Measurements from ENCODE around the gene LZTS3. TPM values are rescaled to one million over a fixed set of nuclear protein-coding genes. Genes with fewer than 3 reads are reported as not detected.
A peak's percentile ranks its signal among the peaks of the same experiment; 100 is the strongest.
"Not testable (repeated sequence)": the region's sequence is repeated elsewhere in the genome, so short reads cannot be mapped to it uniquely, and the experiment has no call there.

Gene LZTS3
- total RNA-seq, 2 experiments from 2014 or later = 0.41 to 0.70 TPM

- DNase-seq = no peak
- CTCF ChIA-PET = interaction anchor here (1.4 kb wide), 1 partner anchor 26 kb away, joined by 3 read pairs; no protein-coding TSS in a partner anchor
- no peaks in the 10 kb centered on the region for H3K9me3 Mint-ChIP-seq (ENCODE audit: low read depth)
- peaks cover 16% of the 10 kb centered on the region for H3K36me3 Mint-ChIP-seq
- H3K4me3 Mint-ChIP-seq = no peak overlapping the region
- no peak overlapping the region for H3K27ac Mint-ChIP-seq
- no peak for ATAC-seq
- H3K27me3 Mint-ChIP-seq = no peaks in the 10 kb centered on the region
- H3K4me1 Mint-ChIP-seq = peaks cover 2% of the 10 kb centered on the region
Observed at GRCh38 chr20:3128275-3128984, 44.9 kb downstream of the LZTS3 start.

DNA sequence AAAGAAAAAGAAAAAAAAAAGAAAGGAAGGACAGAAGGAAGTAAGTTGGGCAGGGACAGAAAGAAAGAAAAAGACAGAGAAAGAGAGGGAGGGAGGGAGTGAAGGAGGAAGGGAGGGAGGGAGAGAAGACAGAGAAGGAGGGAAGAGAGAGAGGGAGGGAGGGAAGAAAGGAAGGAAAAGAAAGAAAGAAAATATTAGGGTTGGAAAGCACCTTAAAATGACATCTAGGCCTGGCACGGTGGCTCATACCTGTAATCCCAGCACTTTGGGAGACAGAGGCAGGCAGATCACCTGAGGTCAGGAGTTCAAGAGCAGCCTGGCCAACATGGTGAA, 46.9 kb downstream of the LZTS3 start:
- peaks cover 20% of the 10 kb centered on the region for H3K4me1 Mint-ChIP-seq
- ATAC-seq = no peak
- DNase-seq = no peak
- no peaks in the 10 kb centered on the region for H3K27me3 Mint-ChIP-seq
- peaks cover 34% of the 10 kb centered on the region for H3K36me3 Mint-ChIP-seq
- CTCF ChIA-PET = interaction anchor here (0.7 kb wide), 1 partner anchor 82 kb away, joined by 5 read pairs; no protein-coding TSS in a partner anchor
- no peaks in the 10 kb centered on the region for H3K9me3 Mint-ChIP-seq (ENCODE audit: low read depth)
- no peak overlapping the region for H3K27ac Mint-ChIP-seq
- no peak overlapping the region for H3K4me3 Mint-ChIP-seq

DNA sequence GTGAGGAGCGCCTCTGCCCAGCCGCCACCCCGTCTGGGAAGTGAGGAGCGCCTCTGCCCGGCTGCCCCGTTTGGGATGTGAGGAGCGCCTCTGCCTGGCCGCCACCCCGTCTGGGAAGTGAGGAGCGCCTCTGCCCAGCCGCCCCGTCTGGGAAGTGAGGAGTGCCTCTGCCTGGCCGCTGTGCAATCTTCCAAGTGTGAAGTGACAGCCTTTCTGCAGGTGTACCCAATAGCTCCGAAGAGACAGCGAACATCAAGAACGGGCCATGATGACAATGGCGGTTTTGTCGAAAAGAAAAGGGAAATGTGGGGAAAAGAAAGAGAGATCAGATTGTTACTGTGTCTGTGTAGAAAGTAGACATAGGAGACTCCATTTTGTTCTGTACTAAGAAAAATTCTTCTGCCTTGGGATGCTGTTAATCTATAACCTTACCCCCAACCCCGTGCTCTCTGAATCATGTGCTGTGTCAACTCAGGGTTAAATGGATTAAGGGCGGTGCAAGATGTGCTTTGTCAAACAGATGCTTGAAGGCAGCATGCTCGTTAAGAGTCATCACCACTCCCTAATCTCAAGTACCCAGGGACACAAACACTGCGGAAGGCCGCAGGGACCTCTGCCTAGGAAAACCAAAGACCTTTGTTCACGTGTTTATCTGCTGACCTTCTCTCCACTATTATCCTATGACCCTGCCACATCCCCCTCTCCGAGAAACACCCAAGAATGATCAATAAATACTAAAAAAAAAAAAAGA, 47.4 kb downstream of the LZTS3 start:
- not testable (repeated sequence) for ATAC-seq; H3K4me3 Mint-ChIP-seq; DNase-seq; H3K27me3 Mint-ChIP-seq; H3K9me3 Mint-ChIP-seq (ENCODE audit: low read depth); H3K27ac Mint-ChIP-seq
- peaks cover 38% of the 10 kb centered on the region for H3K36me3 Mint-ChIP-seq
- H3K4me1 Mint-ChIP-seq = peaks cover 26% of the 10 kb centered on the region
- CTCF ChIA-PET = interaction anchor here (0.7 kb wide), 1 partner anchor 81 kb away, joined by 5 read pairs; no protein-coding TSS in a partner anchor

- H3K9me3 Mint-ChIP-seq (ENCODE audit: low read depth); H3K27me3 Mint-ChIP-seq; H3K4me3 Mint-ChIP-seq; H3K27ac Mint-ChIP-seq; CTCF ChIA-PET; DNase-seq; ATAC-seq: not testable (repeated sequence)
- peaks cover 42% of the 10 kb centered on the region for H3K36me3 Mint-ChIP-seq
- peaks cover 30% of the 10 kb centered on the region for H3K4me1 Mint-ChIP-seq
Observed at GRCh38 chr20:3124773-3125560, 48.4 kb downstream of the LZTS3 start.

GRCh38 chr20:3124163-3124562, 49.2 kb downstream of the LZTS3 start:
- not testable (repeated sequence) for DNase-seq; H3K9me3 Mint-ChIP-seq (ENCODE audit: low read depth); H3K27ac Mint-ChIP-seq; H3K4me3 Mint-ChIP-seq; ATAC-seq; H3K27me3 Mint-ChIP-seq
- peaks cover 30% of the 10 kb centered on the region for H3K4me1 Mint-ChIP-seq
- CTCF ChIA-PET = interaction anchor here (1.0 to 1.7 kb wide), 2 partner anchors 33 to 70 kb away, joined by 3 to 5 read pairs; no protein-coding TSS in a partner anchor
- H3K36me3 Mint-ChIP-seq = peaks cover 43% of the 10 kb centered on the region

- H3K27me3 Mint-ChIP-seq = no peaks in the 10 kb centered on the region
- peak overlapping the region; percentile 73 for H3K27ac Mint-ChIP-seq
- H3K4me1 Mint-ChIP-seq = peaks cover 30% of the 10 kb centered on the region
- ATAC-seq (no peak), DNase-seq (no peak)
- peaks cover 47% of the 10 kb centered on the region for H3K36me3 Mint-ChIP-seq
- H3K9me3 Mint-ChIP-seq (ENCODE audit: low read depth) = no peaks in the 10 kb centered on the region
- H3K4me3 Mint-ChIP-seq = no peak overlapping the region
- CTCF ChIA-PET = interaction anchor here (1.0 to 1.7 kb wide), 2 partner anchors 34 to 70 kb away, joined by 3 to 5 read pairs; no protein-coding TSS in a partner anchor
Observed at GRCh38 chr20:3123542-3123941, 49.8 kb downstream of the LZTS3 start.

DNA sequence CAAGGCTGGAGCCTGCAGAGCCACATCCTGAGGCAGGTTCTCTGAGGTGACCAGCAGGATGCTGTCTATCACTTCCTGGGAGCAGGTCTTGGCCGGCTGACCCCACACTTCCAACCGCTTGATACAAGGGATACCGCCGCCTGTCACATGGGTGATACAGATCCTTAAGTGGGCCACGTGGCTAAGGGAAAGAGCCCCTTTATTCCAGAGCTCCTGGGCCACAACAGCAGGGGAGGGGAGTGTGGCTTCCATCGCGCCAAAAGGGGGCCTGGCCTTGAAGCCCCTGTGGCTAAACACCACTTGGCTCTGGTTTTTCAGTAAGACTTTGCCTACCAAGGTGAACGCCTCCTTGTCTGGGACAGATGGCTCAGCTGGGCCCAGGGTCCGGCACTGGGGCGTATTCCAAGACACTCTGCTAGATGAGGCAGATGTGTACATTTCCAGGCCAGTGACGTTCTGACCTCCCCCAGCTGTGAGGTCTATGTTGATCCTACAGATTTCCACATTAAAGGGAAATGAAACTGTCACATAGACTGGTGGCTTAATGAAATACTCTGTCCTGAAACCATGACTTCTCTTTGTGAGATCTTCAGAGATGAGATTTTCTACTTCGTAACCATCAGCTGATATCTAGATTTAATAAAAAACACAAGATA, 51.3 kb downstream of the LZTS3 start:
- H3K4me1 Mint-ChIP-seq = peaks cover 30% of the 10 kb centered on the region
- H3K27me3 Mint-ChIP-seq = no peaks in the 10 kb centered on the region
- ATAC-seq (no peak), DNase-seq (no peak)
- H3K27ac Mint-ChIP-seq = peak overlapping the region; percentile 73
- no peak overlapping the region for H3K4me3 Mint-ChIP-seq
- peaks cover 47% of the 10 kb centered on the region for H3K36me3 Mint-ChIP-seq
- H3K9me3 Mint-ChIP-seq (ENCODE audit: low read depth) = no peaks in the 10 kb centered on the region
- CTCF ChIA-PET = interaction anchor here (2.1 kb wide), 1 partner anchor 69 kb away, joined by 5 read pairs; no protein-coding TSS in a partner anchor

DNA sequence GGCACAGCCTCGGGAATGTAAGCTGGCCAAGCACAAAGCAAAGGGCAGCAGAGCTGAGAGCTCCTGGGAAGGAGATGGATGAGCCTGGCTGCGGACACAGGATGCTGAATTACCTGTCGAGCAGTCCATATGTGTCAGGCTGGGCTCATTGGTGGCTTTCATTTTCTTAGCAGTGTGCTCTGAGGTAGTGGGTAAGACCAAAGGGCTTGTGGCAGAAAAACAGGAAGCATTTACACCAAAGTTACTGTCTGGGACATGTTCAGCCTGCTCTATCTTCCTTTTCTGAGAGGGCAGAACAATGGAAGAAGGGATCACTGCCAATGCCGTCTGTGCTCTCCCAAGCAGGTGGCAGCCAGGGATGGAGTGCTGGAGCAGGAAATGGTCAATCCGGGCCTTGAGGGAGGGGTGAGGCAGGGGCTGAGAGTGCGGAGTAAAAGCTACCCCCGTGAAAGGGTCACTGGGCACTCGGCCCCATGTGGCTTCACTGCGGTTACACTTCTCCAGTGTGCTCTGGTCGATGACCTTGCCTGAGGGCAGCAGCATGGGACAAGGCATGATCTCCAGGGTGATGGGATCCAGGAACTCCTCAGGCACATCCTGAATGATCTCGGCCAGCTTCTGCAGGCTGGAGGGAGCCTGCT, 52.0 kb downstream of the LZTS3 start:
- Mint-ChIP-seq H3K4me3 (no peak overlapping the region), H3K27me3 (no peaks in the 10 kb centered on the region), H3K36me3 (peaks cover 46% of the 10 kb centered on the region), H3K9me3 (ENCODE audit: low read depth) (no peaks in the 10 kb centered on the region), H3K4me1 (peaks cover 30% of the 10 kb centered on the region), H3K27ac (peak overlapping the region; percentile 73)
- DNase-seq (no peak), ATAC-seq (peak; percentile 80)
- CTCF ChIA-PET = interaction anchor here (2.1 kb wide), 1 partner anchor 68 kb away, joined by 5 read pairs; no protein-coding TSS in a partner anchor

DNA sequence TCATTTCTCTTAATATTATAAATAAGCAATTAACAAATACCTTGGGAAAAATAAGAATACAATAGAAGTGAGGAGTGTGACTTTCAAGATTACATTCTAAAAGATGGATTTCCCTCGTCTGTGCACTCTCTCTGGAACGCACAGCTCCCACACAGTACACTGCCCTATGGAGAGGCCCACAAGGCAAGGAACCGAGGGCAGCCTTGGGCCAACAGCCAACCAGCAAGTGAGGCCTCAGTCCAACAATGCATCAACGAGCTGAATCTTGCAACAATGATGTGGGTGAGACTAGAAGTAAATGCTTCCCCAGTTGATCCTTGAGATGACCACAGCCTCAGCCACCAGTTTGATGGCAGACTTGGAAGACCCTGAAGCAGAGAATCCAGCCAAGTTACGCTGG, 54.3 kb downstream of the LZTS3 start:
- CTCF ChIA-PET = interaction anchor here (1.4 to 1.5 kb wide), 2 partner anchors 41 to 65 kb away, joined by 3 to 4 read pairs; no protein-coding TSS in a partner anchor

GRCh38 chr20:3117839-3118379, 55.4 kb downstream of the LZTS3 start:
- not testable (repeated sequence) for H3K4me3 Mint-ChIP-seq, ATAC-seq
- CTCF ChIA-PET = interaction anchor here (1.5 to 3.5 kb wide), 3 partner anchors 26 to 65 kb away, joined by 3 to 28 read pairs (median 4); no protein-coding TSS in a partner anchor

More for the DNA sequence above, 54.3 kb downstream of the LZTS3 start:
- no peaks in the 10 kb centered on the region for H3K9me3 Mint-ChIP-seq (ENCODE audit: low read depth)
- peaks cover 39% of the 10 kb centered on the region for H3K36me3 Mint-ChIP-seq
- no peak overlapping the region for H3K4me3 Mint-ChIP-seq
- DNase-seq = no peak
- ATAC-seq = no peak
- H3K4me1 Mint-ChIP-seq = peaks cover 30% of the 10 kb centered on the region
- no peak overlapping the region for H3K27ac Mint-ChIP-seq
- H3K27me3 Mint-ChIP-seq = no peaks in the 10 kb centered on the region

DNA sequence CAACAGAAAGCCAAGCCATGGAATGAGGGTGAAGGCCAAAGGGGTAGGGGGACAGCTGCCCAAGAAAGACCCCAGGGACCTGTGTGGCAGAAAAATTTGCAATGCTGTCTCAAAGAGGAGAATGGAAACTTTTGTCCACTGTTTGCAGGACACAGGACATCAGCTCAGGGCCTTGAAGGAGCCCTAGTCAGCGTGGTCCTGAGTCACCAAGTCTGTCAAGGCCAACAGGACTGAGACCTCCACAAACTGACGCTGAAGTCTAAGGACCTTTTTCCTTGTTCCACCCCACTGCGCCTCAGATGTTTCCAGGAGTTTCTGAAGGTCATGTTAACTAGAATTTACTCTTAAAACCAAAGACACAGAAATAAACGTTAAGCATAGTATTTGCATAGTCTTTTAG, 57.0 kb downstream of the LZTS3 start:
- ATAC-seq (no peak), DNase-seq (no peak)
- CTCF ChIA-PET = interaction anchor here (0.5 to 3.5 kb wide), 9 partner anchors 25 to 182 kb away, joined by 3 to 28 read pairs (median 3); partner anchors contain the start of gene OXT
- H3K9me3 Mint-ChIP-seq (ENCODE audit: low read depth) = no peaks in the 10 kb centered on the region
- no peak overlapping the region for H3K27ac Mint-ChIP-seq
- peaks cover 20% of the 10 kb centered on the region for H3K36me3 Mint-ChIP-seq
- no peaks in the 10 kb centered on the region for H3K27me3 Mint-ChIP-seq
- peaks cover 8% of the 10 kb centered on the region for H3K4me1 Mint-ChIP-seq
- H3K4me3 Mint-ChIP-seq = no peak overlapping the region

More at GRCh38 chr20:3117839-3118379, 55.4 kb downstream of the LZTS3 start:
- not testable (repeated sequence) for DNase-seq; H3K9me3 Mint-ChIP-seq (ENCODE audit: low read depth); H3K27me3 Mint-ChIP-seq; H3K27ac Mint-ChIP-seq
- peaks cover 23% of the 10 kb centered on the region for H3K4me1 Mint-ChIP-seq
- H3K36me3 Mint-ChIP-seq = peaks cover 35% of the 10 kb centered on the region
